ENCODE results near the gene POLR2F. TPM values are rescaled to one million over a fixed set of nuclear protein-coding genes. Genes with fewer than 3 reads are reported as not detected.

Gene POLR2F
- polyA plus RNA-seq, 1 donor from 2014 or later: 195 TPM

DNA sequence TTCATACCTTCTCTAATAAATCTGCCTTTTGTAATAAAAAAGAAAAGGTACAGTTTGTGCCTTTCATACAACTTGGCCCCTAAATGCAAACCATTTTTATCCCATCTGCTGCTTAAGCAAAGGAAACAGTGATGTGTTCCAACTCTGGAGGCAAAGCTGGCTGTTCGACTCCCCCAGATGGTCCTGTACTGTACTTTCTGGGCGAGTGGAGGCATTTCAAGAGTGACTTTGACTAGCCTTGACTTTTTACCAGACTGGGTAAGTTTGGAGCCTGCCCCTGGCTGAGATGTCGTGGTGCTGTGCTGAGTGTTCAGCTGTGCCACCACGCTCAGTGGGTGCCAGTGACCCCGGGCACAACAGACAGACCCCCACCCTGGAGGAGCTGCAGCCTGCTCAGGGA, 37.2 kb upstream of the POLR2F start:
- Histone ChIP-seq H3K9me2 (ENCODE audit: insufficient read depth, low read length) (no peaks in the 10 kb centered on the region), H3F3A (ENCODE audit: insufficient read depth, low read length, poor library complexity, severe bottlenecking) (no peaks in the 10 kb centered on the region), H3K27me3 (ENCODE audit: insufficient read depth, low read depth, low read length) (no peaks in the 10 kb centered on the region), H3K4me3 (ENCODE audit: low read length) (no peak overlapping the region), H3K4me2 (ENCODE audit: low read length) (no peak overlapping the region), H3K9me3 (ENCODE audit: low read length) (no peaks in the 10 kb centered on the region), H3K36me3 (ENCODE audit: insufficient read depth, low read length) (no peaks in the 10 kb centered on the region), H4K20me1 (ENCODE audit: insufficient read depth) (no peaks in the 10 kb centered on the region), H2AFZ (ENCODE audit: low read depth, low read length) (no peak overlapping the region), H3K79me2 (replicated peaks; ENCODE audit: insufficient read depth, low read length) (no peaks in the 10 kb centered on the region), H3K9ac (ENCODE audit: low read length) (no peak overlapping the region), H3K27ac (ENCODE audit: low read length) (no peak overlapping the region)
- TF ChIP-seq RAD21 (conservative IDR thresholded peaks at IDR 0.05): no peak
- no peak for TF ChIP-seq CTCF (IDR thresholded peaks at IDR 0.05; ENCODE audit: poor library complexity, severe bottlenecking)
- TF ChIP-seq SMC3 (conservative IDR thresholded peaks at IDR 0.05; ENCODE audit: poor library complexity): no peak
- no peak for TF ChIP-seq POLR2AphosphoS5 (IDR thresholded peaks at IDR 0.05)
- TF ChIP-seq, protein P1, sequence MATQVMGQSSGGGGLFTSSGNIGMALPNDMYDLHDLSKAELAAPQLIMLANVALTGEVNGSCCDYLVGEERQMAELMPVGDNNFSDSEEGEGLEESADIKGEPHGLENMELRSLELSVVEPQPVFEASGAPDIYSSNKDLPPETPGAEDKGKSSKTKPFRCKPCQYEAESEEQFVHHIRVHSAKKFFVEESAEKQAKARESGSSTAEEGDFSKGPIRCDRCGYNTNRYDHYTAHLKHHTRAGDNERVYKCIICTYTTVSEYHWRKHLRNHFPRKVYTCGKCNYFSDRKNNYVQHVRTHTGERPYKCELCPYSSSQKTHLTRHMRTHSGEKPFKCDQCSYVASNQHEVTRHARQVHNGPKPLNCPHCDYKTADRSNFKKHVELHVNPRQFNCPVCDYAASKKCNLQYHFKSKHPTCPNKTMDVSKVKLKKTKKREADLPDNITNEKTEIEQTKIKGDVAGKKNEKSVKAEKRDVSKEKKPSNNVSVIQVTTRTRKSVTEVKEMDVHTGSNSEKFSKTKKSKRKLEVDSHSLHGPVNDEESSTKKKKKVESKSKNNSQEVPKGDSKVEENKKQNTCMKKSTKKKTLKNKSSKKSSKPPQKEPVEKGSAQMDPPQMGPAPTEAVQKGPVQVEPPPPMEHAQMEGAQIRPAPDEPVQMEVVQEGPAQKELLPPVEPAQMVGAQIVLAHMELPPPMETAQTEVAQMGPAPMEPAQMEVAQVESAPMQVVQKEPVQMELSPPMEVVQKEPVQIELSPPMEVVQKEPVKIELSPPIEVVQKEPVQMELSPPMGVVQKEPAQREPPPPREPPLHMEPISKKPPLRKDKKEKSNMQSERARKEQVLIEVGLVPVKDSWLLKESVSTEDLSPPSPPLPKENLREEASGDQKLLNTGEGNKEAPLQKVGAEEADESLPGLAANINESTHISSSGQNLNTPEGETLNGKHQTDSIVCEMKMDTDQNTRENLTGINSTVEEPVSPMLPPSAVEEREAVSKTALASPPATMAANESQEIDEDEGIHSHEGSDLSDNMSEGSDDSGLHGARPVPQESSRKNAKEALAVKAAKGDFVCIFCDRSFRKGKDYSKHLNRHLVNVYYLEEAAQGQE (IDR thresholded peaks at IDR 0.05; ENCODE audit: borderline replicate concordance): no peak
- TF ChIP-seq MXI1 (conservative IDR thresholded peaks at IDR 0.05; ENCODE audit: poor library complexity, severe bottlenecking): no peak
- TF ChIP-seq TAF1 (IDR thresholded peaks at IDR 0.05; ENCODE audit: low read depth): no peak
- no peak for TF ChIP-seq EP300 (conservative IDR thresholded peaks at IDR 0.05; ENCODE audit: poor library complexity, severe bottlenecking)
- no peak for TF ChIP-seq EZH2 (IDR thresholded peaks at IDR 0.05; ENCODE audit: borderline replicate concordance, insufficient read depth, low read length, poor library complexity, severe bottlenecking)

GRCh38 chr22:37917874-37918548, 35.5 kb upstream of the POLR2F start:
- H3K27ac ChIP-seq (ENCODE audit: low read length): no peak overlapping the region
- H3F3A ChIP-seq (ENCODE audit: insufficient read depth, low read length, poor library complexity, severe bottlenecking): no peaks in the 10 kb centered on the region
- TF ChIP-seq, protein P1 (IDR thresholded peaks at IDR 0.05; ENCODE audit: borderline replicate concordance): no peak
- TF ChIP-seq EP300 (conservative IDR thresholded peaks at IDR 0.05; ENCODE audit: poor library complexity, severe bottlenecking): no peak
- TF ChIP-seq MXI1 (conservative IDR thresholded peaks at IDR 0.05; ENCODE audit: poor library complexity, severe bottlenecking): no peak
- no peak for TF ChIP-seq POLR2AphosphoS5 (IDR thresholded peaks at IDR 0.05)
- TF ChIP-seq SMC3 (conservative IDR thresholded peaks at IDR 0.05; ENCODE audit: poor library complexity): no peak
- no peak for TF ChIP-seq CTCF (IDR thresholded peaks at IDR 0.05; ENCODE audit: poor library complexity, severe bottlenecking)
- no peaks in the 10 kb centered on the region for H3K9me3 ChIP-seq (ENCODE audit: low read length)
- no peaks in the 10 kb centered on the region for H3K79me2 ChIP-seq (replicated peaks; ENCODE audit: insufficient read depth, low read length)
- H2AFZ ChIP-seq (ENCODE audit: low read depth, low read length): no peak overlapping the region
- H3K9ac ChIP-seq (ENCODE audit: low read length): no peak overlapping the region
- no peak overlapping the region for H3K4me3 ChIP-seq (ENCODE audit: low read length)
- H3K27me3 ChIP-seq (ENCODE audit: insufficient read depth, low read depth, low read length): no peaks in the 10 kb centered on the region
- no peak overlapping the region for H3K4me2 ChIP-seq (ENCODE audit: low read length)
- H3K36me3 ChIP-seq (ENCODE audit: insufficient read depth, low read length): no peaks in the 10 kb centered on the region
- H4K20me1 ChIP-seq (ENCODE audit: insufficient read depth): no peaks in the 10 kb centered on the region
- no peaks in the 10 kb centered on the region for H3K9me2 ChIP-seq (ENCODE audit: insufficient read depth, low read length)
